Testis (tissue), 3 donors: ENCODE measurements around the gene OLFML2B. TPM values are rescaled to one million over a fixed set of nuclear protein-coding genes. Genes with fewer than 3 reads are reported as not detected.

Experiments used
- DNase-seq: peaks from one replicate; pipeline ENCODE4 v3.0.0-alpha.2; 2019
- H3K27ac ChIP-seq, 2 donors: fragments of 200-600 bp; sonication (generic); one replicate each; pipeline ENCODE4 v1.5.1; 2019
- H3K27me3 ChIP-seq: fragments of 200-600 bp; sonication (generic); one replicate; pipeline ENCODE4 v1.5.1; 2019
- H3K36me3 ChIP-seq: fragments of 200-600 bp; sonication (generic); one replicate; pipeline ENCODE4 v1.5.1; 2017; ENCODE audit warnings: low read depth; ENCODE audit errors: missing control alignments
- H3K4me1 ChIP-seq: fragments of 200-600 bp; sonication (generic); one replicate; pipeline ENCODE4 v1.5.1; 2019
- H3K4me3 ChIP-seq, 2 donors: fragments of 200-600 bp; sonication (generic); one replicate each; pipeline ENCODE4 v1.5.1; 2017 to 2019
- H3K9me3 ChIP-seq: fragments of 200-600 bp; sonication (generic); one replicate; pipeline ENCODE4 v1.5.1; 2017
- CTCF ChIP-seq, 3 experiments: fragments of 450-650 bp in 2 of 3; fragments of 200-600 bp in 1 of 3; sonication (generic) in 1 of 3; IDR thresholded peaks; one replicate each; pipeline ENCODE4 v1.5.1; 2016 to 2019; ENCODE audit warnings: antibody characterized with exemption in 3 of 3, mild to moderate bottlenecking in 2 of 3, moderate library complexity in 1 of 3
- POLR2A ChIP-seq: fragments of 450-650 bp; IDR thresholded peaks from one replicate; pipeline ENCODE4 v1.6.1; 2017; ENCODE audit warnings: antibody characterized with exemption, mild to moderate bottlenecking, moderate library complexity
- WGBS, 2 donors: methylation state at CpG; one replicate each; pipeline ENCODE4 v1.1.5; 2018; 5-methylcytosine and 5-hydroxymethylcytosine counted together
- intact Hi-C: fragments of 100-400 bp; cut with DNase I; formaldehyde crosslinking; loops from one replicate; pipeline ENCODE4 v1.15.1; 2023; ENCODE audit warnings: low total_unique reads
- polyA plus RNA-seq: library from polyadenylated mRNA; stranded (reverse); fragments of 350-450 nt; fragmentation: Illumina TruSeq; extraction: RNeasy Lipid Tissue Mini Kit (QIAGEN cat#74804); gene quantifications from one replicate; pipeline ENCODE4 v1.2.3, GENCODE V29; 2014; ENCODE audit warnings: low read depth, low replicate concordance; ENCODE audit not compliant: insufficient read depth
- total RNA-seq, 2 donors: library from RNA; depleted of rRNA; stranded (reverse); fragments of >200 nt; gene quantifications; one replicate each; pipeline ENCODE4 v1.2.3, GENCODE V29; 2016

The OLFML2B gene
- total and polyA plus RNA-seq, 3 donors from 2014 or later: 31.3 to 57.9 (median 40.4) TPM

- H3K27ac ChIP-seq: no peak overlapping the region
- 72 to 97% methylated on average over 2 to 3 of the region's 3 CpGs for WGBS, 2 donors
- H3K9me3 ChIP-seq: no peaks in the 10 kb centered on the region
- no peaks in the 10 kb centered on the region for H3K36me3 ChIP-seq
- no peaks in the 10 kb centered on the region for H3K27me3 ChIP-seq
- intact Hi-C loops: no loop called here
- TF ChIP-seq CTCF (IDR thresholded peaks at IDR 0.05): no peak
- TF ChIP-seq POLR2A: no peak
- no peaks in the 10 kb centered on the region for H3K4me1 ChIP-seq
- H3K4me3 ChIP-seq: no peak overlapping the region
- DNase-seq: no peak
Observed at GRCh38 chr1:162007466-162007865, 16.2 kb downstream of the OLFML2B start.

DNA sequence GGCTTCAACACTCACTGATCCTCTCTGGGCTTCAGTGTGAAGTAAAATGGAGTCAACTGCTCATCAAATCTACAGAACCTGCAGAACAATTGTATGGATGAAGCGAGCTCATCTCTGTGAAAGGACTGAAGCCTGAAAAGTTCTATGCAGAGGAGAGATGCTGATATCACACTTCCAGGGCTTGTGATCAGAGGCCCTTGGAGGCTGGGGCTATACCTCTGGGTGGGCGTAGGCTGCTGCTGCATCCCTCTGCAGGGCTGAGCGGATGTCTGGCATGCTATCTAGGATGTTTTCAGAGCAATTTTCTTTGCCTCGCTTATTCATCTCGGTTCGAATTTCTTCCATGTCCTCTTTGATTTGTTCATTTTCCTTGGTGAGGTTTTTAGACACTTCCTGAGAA lies 17.6 kb downstream of the OLFML2B start:
- DNase-seq: no peak
- WGBS, 2 donors: 89 to 90% methylated on average over 6 of the region's 6 CpGs
- H3K4me1 ChIP-seq: no peaks in the 10 kb centered on the region
- H3K27ac ChIP-seq: no peak overlapping the region
- no peaks in the 10 kb centered on the region for H3K36me3 ChIP-seq
- H3K9me3 ChIP-seq: no peaks in the 10 kb centered on the region
- no peaks in the 10 kb centered on the region for H3K27me3 ChIP-seq
- no peak overlapping the region for H3K4me3 ChIP-seq
- TF ChIP-seq CTCF (IDR thresholded peaks at IDR 0.05) (no peak), POLR2A (no peak)
- intact Hi-C loops: no loop called here

- TF ChIP-seq POLR2A: no peak
- no peak overlapping the region for H3K27ac ChIP-seq
- DNase-seq: no peak
- no peaks in the 10 kb centered on the region for H3K4me1 ChIP-seq
- H3K4me3 ChIP-seq: no peak overlapping the region
- no peaks in the 10 kb centered on the region for H3K9me3 ChIP-seq
- H3K27me3 ChIP-seq: no peaks in the 10 kb centered on the region
- 93 to 95% methylated on average over 2 to 3 of the region's 3 CpGs for WGBS, 2 donors
- H3K36me3 ChIP-seq: no peaks in the 10 kb centered on the region
- intact Hi-C loops: no loop called here
Observed at GRCh38 chr1:162004441-162004950, 19.2 kb downstream of the OLFML2B start.

DNA sequence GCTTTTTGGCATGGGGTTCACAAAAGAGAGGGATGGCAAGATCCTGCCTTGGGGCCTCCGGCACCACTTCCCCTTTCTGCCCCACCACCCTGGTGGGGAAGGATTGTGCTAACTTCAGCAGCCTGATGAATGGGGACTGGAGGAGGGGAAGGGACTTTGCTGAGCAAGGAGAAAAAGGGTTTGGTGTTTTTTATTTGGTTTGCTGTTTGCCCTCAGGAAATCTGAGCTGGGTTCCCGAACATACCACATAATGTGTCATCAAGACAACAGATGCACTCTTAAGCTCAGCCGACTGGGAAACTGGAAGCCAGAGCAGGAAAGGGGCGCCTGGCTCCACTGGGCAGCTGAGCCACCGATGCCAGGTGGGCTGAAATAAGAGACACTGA lies 19.8 kb downstream of the OLFML2B start:
- intact Hi-C loops: no loop called here
- Histone ChIP-seq H3K27ac (no peak overlapping the region), H3K36me3 (no peaks in the 10 kb centered on the region)

GRCh38 chr1:162003061-162003829 lies 20.4 kb downstream of the OLFML2B start:
- Histone ChIP-seq H3K4me3 (no peak overlapping the region), H3K27me3 (no peaks in the 10 kb centered on the region), H3K27ac (peak overlapping the region in 1 of 2 donors; percentile 23), H3K4me1 (no peaks in the 10 kb centered on the region), H3K9me3 (no peaks in the 10 kb centered on the region), H3K36me3 (no peaks in the 10 kb centered on the region)
- DNase-seq: no peak
- intact Hi-C loops: no loop called here
- 80 to 83% methylated on average over 15 of the region's 15 CpGs for WGBS, 2 donors
- TF ChIP-seq CTCF (IDR thresholded peaks at IDR 0.05) (no peak), POLR2A (no peak)

More for the DNA sequence above, 19.8 kb downstream of the OLFML2B start:
- WGBS, 2 donors: 80 to 83% methylated on average over 5 of the region's 5 CpGs
- no peak for DNase-seq
- no peaks in the 10 kb centered on the region for H3K4me1 ChIP-seq
- TF ChIP-seq POLR2A (no peak), CTCF (IDR thresholded peaks at IDR 0.05) (no peak)
- no peak overlapping the region for H3K4me3 ChIP-seq
- no peaks in the 10 kb centered on the region for H3K9me3 ChIP-seq
- no peaks in the 10 kb centered on the region for H3K27me3 ChIP-seq
